GM12878 (cell line): ENCODE data around the gene MTHFD1L.

Source experiments
- BRCA1 ChIP-seq: IDR thresholded peaks from 2 replicates; pipeline ENCODE4 v1.6.1; 2011; ENCODE audit warnings: low read depth, low read length, improper control_type of control experiment
- CREB1 ChIP-seq: IDR thresholded peaks from 2 replicates; pipeline ENCODE4 v1.6.1; 2012; ENCODE audit warnings: low read depth, mild to moderate bottlenecking, inconsistent platforms
- ESRRA ChIP-seq: IDR thresholded peaks from 2 replicates; pipeline ENCODE4 v1.6.1; 2012; ENCODE audit warnings: mild to moderate bottlenecking, low read length, improper control_type of control experiment
- MEF2A ChIP-seq: IDR thresholded peaks from 2 replicates; pipeline ENCODE4 v1.6.1; 2011; ENCODE audit warnings: low read depth, mild to moderate bottlenecking, low read length, moderate library complexity; ENCODE audit not compliant: insufficient read depth
- POLR2A ChIP-seq: IDR thresholded peaks from 2 replicates; pipeline ENCODE4 v1.6.1; 2011; ENCODE audit warnings: low read depth, mild to moderate bottlenecking, low read length
- REST ChIP-seq: IDR thresholded peaks from 2 replicates; pipeline ENCODE4 v1.6.1; 2012; ENCODE audit warnings: mild to moderate bottlenecking, low read depth, low read length
- RFX5 ChIP-seq: IDR thresholded peaks from 2 replicates; pipeline ENCODE4 v1.6.1; 2011; ENCODE audit warnings: low read depth, low read length, improper control_type of control experiment
- SIN3A ChIP-seq: IDR thresholded peaks from 2 replicates; pipeline ENCODE4 v1.6.1; 2012; ENCODE audit warnings: low read depth, low read length, improper control_type of control experiment
- WRNIP1 ChIP-seq: IDR thresholded peaks from 2 replicates; pipeline ENCODE4 v1.6.1; 2011; ENCODE audit warnings: low read depth, low read length, improper control_type of control experiment, borderline replicate concordance
- ZSCAN29 ChIP-seq: fragments of 450-650 bp; IDR thresholded peaks from 2 replicates; pipeline ENCODE4 v1.6.1; 2017; ENCODE audit warnings: mild to moderate bottlenecking, moderate library complexity
- TF ChIP-seq, protein P1 (sequence below): fragments of 450-650 bp; IDR thresholded peaks from 2 replicates; pipeline ENCODE4 v1.6.1; 2018; ENCODE audit warnings: borderline replicate concordance, mild to moderate bottlenecking; ENCODE audit not compliant: partially characterized antibody
- TF ChIP-seq, protein P2 (sequence below), 3 experiments: IDR thresholded peaks in 2 of 3; conservative IDR thresholded peaks in 1 of 3; 2 replicates each; pipeline ENCODE4 v1.5.1; 2011; ENCODE audit warnings: low read depth in 3 of 3, low read length in 3 of 3, mild to moderate bottlenecking in 3 of 3, control low read depth in 2 of 3, moderate library complexity in 2 of 3, inconsistent platforms in 1 of 3, mixed read lengths in 1 of 3; ENCODE audit not compliant: control insufficient read depth in 2 of 3, insufficient read depth in 1 of 3; ENCODE audit errors: extremely low read depth in 1 of 3
- TF ChIP-seq, protein P3 (sequence below): IDR thresholded peaks from 2 replicates; pipeline ENCODE4 v1.6.1; 2012; ENCODE audit warnings: low read length, inconsistent platforms
- TF ChIP-seq, protein P4 (sequence below): IDR thresholded peaks from 2 replicates; pipeline ENCODE4 v1.6.1; 2012; ENCODE audit warnings: low read depth, low read length, improper control_type of control experiment

- TF ChIP-seq WRNIP1 (no peak), BRCA1 (no peak), REST (no peak), ZSCAN29 (no peak), SIN3A (no peak), MEF2A (no peak), ESRRA (no peak), RFX5 (no peak), POLR2A (no peak), CREB1 (no peak)
- TF ChIP-seq, protein P1, sequence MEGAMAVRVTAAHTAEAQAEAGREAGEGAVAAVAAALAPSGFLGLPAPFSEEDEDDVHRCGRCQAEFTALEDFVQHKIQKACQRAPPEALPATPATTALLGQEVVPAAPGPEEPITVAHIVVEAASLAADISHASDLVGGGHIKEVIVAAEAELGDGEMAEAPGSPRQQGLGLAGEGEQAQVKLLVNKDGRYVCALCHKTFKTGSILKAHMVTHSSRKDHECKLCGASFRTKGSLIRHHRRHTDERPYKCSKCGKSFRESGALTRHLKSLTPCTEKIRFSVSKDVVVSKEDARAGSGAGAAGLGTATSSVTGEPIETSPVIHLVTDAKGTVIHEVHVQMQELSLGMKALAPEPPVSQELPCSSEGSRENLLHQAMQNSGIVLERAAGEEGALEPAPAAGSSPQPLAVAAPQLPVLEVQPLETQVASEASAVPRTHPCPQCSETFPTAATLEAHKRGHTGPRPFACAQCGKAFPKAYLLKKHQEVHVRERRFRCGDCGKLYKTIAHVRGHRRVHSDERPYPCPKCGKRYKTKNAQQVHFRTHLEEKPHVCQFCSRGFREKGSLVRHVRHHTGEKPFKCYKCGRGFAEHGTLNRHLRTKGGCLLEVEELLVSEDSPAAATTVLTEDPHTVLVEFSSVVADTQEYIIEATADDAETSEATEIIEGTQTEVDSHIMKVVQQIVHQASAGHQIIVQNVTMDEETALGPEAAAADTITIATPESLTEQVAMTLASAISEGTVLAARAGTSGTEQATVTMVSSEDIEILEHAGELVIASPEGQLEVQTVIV: no peak
- TF ChIP-seq, protein P2, sequence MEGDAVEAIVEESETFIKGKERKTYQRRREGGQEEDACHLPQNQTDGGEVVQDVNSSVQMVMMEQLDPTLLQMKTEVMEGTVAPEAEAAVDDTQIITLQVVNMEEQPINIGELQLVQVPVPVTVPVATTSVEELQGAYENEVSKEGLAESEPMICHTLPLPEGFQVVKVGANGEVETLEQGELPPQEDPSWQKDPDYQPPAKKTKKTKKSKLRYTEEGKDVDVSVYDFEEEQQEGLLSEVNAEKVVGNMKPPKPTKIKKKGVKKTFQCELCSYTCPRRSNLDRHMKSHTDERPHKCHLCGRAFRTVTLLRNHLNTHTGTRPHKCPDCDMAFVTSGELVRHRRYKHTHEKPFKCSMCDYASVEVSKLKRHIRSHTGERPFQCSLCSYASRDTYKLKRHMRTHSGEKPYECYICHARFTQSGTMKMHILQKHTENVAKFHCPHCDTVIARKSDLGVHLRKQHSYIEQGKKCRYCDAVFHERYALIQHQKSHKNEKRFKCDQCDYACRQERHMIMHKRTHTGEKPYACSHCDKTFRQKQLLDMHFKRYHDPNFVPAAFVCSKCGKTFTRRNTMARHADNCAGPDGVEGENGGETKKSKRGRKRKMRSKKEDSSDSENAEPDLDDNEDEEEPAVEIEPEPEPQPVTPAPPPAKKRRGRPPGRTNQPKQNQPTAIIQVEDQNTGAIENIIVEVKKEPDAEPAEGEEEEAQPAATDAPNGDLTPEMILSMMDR (IDR thresholded peaks at IDR 0.05 in 2 of 3, conservative IDR thresholded peaks at IDR 0.05 in 1 of 3; ENCODE audit: control insufficient read depth in 2 of 3, extremely low read depth in 1 of 3, insufficient read depth in 1 of 3, low read depth in 3 of 3, low read length in 3 of 3): no peak
- TF ChIP-seq, protein P3, sequence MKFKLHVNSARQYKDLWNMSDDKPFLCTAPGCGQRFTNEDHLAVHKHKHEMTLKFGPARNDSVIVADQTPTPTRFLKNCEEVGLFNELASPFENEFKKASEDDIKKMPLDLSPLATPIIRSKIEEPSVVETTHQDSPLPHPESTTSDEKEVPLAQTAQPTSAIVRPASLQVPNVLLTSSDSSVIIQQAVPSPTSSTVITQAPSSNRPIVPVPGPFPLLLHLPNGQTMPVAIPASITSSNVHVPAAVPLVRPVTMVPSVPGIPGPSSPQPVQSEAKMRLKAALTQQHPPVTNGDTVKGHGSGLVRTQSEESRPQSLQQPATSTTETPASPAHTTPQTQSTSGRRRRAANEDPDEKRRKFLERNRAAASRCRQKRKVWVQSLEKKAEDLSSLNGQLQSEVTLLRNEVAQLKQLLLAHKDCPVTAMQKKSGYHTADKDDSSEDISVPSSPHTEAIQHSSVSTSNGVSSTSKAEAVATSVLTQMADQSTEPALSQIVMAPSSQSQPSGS: no peak
- TF ChIP-seq, protein P4, sequence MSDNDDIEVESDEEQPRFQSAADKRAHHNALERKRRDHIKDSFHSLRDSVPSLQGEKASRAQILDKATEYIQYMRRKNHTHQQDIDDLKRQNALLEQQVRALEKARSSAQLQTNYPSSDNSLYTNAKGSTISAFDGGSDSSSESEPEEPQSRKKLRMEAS: no peak
Measured at GRCh38 chr6:151007922-151008321, 142.4 kb downstream of the MTHFD1L start.
